ENCODE measurements around the gene MAP4K2.

Gene MAP4K2

DNA sequence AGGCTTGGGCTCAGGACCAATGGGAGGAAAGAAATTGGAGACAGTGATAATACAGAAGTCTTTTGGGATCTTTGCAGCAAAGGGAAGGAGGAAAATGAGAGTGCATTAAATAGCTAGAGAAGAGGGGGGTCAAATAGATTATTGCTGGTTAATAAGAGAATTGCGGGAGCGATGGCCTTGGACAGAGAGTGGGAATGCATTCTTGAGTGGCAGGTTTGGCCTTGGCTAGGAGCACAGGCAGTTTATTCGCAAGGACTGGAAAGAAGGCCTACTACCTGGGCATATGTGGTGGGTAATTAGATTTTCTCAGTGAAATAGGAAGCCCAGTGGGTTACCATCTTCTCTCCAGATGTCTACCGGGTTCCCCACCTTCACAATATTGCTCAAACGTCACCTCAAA lies 10.8 kb upstream of the MAP4K2 start:
- no peak for DNase-seq (ENCODE audit: low read depth in 2 of 2)

DNA sequence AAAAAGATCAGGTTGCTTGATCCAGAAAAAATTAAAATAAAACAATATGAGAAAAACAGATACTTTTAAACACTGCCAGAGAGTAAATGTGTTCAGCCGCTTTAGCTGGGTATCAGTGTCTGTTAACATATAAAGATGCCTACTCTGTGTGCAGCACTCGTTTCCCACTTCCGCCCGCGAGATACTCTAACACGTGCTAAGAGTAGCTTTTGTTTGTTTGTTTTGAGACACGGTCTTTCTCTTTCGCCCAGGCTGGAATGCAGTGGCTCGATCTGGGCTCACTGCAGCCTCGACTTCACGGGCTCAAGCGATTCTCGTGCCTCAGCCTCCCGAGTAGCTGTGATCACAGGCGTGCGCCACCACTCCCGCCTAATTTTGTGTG lies 7.9 kb upstream of the MAP4K2 start:
- no peak for DNase-seq (ENCODE audit: low read depth in 2 of 2)

DNA sequence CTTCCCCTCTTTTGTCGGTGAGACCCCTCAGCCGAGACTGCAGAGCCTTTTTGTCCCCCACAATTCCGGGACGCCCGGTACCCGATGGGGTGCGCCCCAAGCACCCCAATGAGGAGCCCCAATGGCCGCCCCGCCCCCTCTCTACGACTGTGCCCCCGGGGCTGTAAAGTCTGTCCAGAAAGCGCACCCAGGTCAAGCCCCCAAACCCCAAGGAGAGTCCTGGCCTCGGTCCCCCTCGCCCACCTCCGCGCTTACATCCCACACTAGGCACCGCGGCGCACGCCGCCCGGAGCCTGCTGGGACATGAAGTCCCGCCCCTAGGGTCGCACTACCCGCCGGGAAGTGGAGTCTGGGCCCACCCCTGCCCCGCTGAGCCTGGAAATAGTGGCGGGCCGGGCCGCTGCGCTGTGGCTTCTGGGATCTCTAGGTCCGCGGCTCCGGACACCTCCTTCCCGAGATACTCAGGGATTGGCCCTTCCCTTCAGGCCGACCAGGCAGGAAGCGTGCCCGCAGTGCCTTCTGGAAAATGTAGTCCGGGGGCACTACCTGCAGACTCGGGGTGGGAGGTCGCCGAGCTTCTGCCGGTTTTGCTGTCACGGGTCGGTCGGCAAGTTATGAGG lies 7.4 kb upstream of the MAP4K2 start, which contains the start of gene MEN1:
MEN1 (minus strand) TSS at position 281 of the 620 bp plus-strand sequence. CDS start 442 bp downstream, outside the sequence.
- DNase-seq (ENCODE audit: low read depth in 2 of 2) = peak; percentile 83 to 84

DNA sequence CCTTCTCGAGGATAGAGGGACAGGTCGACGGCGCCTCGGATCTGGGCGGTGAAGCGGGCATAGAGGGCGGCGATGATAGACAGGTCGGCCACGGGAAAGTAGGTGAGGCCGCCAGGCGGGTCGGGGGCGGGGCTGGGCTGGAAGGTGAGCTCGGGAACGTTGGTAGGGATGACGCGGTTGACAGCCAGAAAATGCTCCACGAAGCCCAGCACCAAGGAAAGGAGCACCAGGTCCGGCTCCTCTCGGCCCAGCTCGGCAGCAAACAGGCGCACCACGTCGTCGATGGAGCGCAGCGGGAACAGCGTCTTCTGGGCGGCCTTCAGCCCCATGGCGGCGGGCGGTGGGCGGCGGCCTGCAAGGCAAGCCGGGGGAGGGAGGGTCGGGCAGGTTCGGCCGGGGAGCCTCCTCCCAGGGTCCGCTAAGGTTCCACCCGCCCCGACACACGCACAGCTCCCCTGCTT lies 6.8 kb upstream of the MAP4K2 start:
- DNase-seq (ENCODE audit: low read depth in 2 of 2) = no peak

DNA sequence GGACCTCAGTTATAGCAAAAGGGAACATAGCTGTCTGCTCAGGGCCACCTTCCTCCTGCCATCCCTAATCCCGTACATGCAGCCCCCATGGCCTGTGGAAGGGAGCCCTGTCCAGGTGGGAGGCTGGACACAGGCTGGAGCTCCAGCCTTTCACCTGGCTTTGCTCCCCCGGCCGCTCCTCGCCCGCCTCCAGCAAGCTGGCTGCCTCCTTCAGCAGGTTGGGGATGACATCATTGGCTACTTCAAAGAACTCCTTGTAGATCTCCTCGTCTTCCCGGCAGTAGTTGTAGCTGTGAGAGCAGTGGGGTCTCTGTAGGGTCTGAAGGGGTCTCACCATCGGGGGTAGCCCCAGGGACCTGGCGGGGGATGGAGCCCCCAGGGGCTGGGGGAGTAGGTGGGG lies 2.5 kb upstream of the MAP4K2 start:
- no peak for DNase-seq (ENCODE audit: low read depth in 2 of 2)

DNA sequence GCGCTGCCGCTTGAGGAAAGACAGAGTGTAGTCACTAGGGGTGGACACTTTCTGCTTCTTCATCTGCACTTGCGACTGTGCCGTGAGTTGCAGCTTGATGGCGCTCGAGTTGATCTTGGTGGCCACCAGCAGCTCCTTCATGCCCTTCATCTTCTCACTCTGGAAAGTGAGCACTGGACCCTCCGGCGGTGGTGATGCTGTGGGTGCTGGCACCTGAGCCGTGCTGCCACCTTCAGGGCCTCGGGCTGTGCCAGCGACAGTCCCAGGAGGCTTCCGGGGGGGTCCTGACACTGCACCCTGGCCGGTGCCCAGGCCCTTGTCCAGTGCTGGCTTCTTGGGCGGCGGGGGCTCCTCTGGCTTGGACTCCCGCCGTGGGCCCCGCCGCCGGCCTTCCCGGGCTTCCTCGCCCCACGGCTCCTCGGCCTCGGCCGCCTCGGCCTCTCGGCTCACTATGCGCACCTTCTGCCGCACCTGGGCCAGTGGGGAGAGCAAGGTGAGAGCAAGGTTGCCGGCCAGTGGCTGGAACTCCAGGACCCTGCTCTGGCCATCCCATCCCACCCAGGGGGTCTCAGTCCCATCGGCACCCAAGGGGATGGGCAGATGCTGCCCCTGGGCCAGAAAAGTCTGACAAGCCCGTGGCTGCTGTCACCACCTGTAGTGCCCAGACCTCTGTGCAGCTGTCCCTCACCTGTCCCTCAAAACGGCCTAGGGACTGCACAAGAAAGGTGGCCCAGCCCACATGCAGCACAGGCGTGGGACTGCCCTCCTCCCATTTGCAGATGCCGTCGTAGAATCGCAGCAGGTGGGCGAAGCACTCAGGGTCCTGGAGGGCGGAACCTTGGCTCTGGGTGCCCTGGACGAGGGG lies 1.6 kb upstream of the MAP4K2 start:
- DNase-seq (ENCODE audit: low read depth in 2 of 2) = no peak

DNA sequence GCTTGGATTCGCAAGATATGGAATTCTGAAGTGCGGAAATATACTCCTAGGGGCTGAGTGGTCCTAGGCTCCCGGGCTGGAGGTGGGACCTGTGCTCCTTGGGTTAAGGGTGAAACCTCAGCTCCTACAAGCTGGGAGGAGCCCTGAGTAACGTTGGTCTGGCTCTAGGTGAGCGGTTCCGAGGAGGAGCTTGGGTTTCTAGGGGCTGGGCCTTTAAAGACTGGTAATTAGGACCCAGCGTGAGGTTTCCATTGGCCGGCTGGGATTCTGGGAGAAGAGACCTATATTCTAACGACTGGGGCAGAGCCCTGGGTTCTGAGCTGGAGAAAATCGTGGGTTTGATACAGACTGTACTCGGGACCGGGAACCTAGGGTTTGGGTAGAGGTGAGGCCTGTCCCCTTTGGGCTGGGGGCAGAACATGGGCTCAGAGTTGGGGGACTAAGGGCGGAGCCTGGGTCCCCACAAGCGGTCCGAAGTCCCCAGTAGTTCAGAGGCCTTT lies 882 bp upstream of the MAP4K2 start:
- no peak for DNase-seq (ENCODE audit: low read depth in 2 of 2)

DNA sequence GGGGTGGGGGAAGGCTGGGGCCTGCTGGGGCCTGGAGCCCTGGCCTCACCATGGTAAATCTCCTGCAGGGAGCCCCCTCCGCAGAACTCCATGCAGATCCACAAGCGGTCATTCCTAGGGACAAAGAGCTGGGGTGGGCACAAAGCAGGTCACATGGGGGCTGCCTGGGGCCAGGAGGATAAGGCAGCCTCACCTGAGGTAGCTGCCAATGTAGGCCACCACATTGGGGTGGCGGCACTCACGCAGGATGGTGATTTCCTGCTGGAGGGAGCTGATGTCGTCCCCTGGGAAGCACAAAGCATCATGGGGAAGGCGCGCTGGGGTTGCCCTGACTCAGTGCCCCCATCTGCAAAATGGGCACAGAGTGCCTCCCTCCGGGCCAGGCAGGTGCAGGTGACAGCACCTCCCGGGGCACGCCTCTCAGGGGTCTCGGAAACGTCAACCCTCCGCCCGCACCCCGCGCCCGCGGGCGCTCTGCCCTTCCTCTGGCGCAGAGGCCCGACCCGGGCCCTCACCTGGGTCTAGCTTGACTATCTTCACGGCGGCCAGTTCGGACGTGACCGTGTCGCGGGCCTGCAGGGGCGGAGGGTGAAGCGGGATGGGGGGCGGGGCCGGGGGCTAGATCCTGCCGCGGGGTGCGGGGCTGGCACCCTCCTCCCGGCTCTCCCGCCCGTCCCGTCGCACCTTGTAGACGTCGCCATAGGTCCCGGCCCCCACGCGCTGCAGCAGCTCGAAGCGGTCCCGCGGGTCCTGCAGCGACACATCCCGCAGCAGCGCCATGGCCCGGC lies 450 bp downstream of the MAP4K2 start:
- no peak for DNase-seq (ENCODE audit: low read depth in 2 of 2)

DNA sequence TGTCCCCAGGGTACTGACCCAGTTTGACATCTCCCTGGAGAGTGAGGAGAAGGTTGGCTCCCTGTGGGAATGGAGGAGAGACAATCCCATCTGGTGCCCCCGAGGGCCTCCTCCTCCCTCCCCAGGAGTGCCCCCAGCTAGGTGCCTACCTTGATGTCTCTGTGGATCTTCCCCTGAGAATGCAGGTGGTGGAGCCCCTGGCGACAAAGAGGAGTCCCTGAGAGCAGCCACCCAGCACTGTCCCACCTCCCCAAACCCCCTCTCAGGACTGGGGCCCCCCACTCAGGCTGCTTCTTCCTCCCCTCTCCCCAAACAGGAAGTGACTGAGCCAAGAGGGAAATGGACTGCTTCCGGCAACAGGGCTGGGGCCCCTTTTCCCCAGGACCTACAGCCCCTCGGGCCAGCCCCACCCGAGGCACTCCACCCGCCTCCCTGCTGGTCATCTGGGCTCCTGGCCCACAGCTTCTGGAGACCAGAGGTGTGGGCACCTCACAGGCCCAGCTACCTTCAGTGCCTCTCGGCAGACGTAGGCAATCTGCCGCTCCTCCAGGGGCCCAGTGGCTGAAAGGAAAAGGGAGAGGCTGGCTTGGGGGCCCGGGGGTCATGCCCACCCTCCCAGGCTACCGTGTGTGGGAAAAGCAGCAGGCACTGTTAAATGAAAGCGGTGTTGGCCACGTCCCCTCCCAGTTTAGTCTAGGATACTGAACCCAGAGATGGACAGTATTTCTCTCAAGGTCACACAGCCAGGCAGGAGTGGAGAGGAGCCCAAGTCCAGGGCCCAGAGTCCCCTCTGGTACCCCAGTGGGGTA lies 1.2 kb downstream of the MAP4K2 start:
- no peak for DNase-seq (ENCODE audit: low read depth in 2 of 2)

DNA sequence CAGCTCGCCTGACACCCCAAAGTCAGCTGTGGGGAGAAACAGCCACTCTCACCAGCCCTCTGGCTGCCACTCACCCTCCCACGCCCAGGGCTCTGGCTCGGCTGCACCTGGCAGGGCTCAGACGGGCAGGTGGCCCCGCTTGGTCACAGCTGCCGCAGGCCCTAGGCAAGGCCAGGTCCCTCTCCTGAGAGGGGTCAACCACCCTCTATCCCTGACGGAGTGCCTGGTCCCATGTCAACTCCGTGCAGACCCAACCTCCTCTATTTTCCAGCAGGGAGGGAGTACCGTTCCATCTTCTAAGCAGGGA lies 1.9 kb downstream of the MAP4K2 start:
- no peak for DNase-seq (ENCODE audit: low read depth in 2 of 2)

DNA sequence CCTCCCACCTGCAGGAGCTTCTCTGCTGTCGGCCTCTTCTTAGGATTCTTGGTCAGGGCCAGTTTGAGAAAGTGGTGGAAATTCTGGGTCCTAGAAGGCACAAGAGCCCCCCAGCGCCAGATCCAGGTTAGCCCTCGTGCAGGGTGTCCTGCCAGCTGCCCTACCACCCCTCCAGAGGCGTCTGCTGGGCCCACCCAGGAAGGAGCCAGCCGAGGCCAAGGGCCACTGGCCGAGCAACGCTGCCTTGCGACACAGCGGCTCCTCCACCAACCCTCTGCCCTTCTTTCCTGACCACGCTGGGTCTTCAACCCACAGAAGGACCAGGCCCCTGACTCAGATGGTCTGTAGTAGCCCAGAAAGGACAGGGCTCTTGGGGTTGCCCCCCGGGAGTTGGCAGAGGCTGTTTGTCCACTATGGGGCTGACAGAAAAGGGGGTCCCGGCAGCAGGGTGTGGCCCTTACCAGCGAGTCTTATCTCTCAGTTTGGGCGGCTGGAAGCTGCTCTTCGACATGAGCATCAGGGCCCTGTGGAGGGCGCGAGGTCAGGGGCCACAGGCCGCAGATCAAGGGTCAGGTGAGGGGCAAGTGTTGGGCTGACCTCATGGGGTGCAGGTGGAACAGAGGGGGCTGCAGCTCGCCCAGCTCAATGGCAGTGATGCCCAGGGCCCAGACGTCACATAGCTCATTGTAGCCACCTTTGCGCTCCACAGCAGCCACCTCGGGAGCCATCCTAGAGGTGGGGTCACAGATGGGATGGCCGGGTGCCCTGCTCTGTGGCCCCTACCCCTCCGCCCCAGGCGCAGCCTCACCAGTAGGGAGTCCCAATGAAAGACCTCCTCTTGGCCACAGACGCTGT lies 2.5 kb downstream of the MAP4K2 start:
- DNase-seq (ENCODE audit: low read depth in 2 of 2) = no peak

DNA sequence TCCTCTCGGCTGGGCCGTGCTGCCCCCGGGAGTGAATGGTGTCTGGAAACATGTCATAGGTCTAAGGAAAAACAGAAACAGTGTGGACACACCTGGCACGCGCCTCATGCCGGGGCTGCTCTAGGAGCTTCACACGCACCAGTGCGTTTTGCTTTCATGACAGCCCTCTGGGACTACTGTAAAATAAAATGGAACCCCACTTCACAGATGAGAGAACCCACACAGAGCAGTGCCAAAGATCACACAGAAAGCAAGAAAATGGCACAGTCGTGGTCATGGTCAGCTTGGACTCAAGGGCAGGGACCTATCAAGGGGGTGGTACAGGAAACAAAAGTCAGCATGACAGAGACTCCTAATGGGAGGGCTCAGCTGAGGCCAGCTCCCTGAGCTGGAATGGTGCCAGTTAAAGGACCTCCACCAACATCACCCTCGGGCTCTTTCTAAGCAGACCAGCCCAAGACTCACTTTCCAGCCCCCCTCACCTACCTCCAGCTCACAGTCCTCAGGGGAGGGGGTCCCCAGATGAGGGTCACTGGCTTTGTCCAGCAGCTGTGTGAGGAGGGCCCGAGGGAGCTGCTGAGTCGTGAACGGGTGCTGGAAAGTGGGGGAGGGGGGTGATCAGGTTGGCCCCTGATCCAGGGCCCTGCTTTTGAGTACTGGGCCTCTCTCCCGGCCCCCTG lies 3.3 kb downstream of the MAP4K2 start:
- DNase-seq (ENCODE audit: low read depth in 2 of 2) = no peak

DNA sequence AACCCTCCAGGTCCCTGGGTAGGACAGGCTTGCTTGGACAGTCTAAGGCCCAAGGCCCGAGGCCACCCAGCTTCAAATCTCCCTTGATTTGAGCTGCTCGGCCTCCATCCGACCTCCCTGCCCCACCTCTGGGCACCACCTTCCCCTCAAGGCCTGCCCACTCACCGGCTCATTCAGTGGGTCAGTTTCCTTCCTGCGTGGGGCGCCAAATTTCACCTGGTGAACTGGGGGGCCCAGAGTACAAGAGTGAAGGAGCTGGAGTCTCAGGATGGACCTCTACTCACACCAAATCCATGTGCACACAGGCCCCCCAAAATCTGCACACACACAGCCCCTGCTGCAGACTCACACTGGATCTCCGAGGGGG lies 3.8 kb downstream of the MAP4K2 start:
- DNase-seq (ENCODE audit: low read depth in 2 of 2) = no peak

DNA sequence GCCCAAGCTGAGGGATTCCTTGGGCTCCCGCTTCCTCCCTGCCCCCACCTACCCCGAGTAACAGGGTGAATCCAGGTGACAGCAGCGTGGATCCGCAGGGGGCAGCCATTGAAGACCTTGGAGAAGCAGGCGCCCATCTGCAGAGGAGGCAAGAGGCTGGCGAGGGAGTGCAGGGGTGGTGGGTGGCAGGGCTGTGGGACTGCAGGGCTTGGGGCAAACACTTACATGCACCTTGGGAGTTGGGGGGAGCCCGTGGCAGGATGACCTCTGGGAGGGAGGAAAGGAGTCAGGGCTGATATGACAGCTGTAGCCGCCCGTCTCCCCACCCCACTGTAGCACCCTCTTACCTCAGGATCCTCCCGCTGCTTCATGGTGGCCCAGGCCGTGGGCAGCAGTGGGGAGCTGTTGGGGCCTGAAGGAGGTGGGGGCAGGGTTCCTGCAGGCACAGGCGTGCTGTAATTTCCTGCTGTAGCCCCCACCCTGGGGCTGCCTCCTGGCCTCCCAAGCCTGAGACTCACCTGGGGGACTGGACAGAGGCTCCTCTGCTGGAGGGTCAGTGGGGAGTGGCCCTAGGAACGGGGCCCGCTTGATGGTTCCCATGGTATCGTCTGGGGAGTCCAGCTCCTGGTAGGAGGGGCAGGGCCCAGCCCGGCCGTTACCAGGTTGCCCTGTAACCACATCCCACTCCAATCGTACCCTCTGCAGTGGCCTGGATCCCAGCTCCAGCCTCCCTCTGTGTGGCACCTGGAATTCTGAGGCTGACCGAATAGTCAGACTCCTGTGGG lies 6.1 kb downstream of the MAP4K2 start:
- no peak for DNase-seq (ENCODE audit: low read depth in 2 of 2)

DNA sequence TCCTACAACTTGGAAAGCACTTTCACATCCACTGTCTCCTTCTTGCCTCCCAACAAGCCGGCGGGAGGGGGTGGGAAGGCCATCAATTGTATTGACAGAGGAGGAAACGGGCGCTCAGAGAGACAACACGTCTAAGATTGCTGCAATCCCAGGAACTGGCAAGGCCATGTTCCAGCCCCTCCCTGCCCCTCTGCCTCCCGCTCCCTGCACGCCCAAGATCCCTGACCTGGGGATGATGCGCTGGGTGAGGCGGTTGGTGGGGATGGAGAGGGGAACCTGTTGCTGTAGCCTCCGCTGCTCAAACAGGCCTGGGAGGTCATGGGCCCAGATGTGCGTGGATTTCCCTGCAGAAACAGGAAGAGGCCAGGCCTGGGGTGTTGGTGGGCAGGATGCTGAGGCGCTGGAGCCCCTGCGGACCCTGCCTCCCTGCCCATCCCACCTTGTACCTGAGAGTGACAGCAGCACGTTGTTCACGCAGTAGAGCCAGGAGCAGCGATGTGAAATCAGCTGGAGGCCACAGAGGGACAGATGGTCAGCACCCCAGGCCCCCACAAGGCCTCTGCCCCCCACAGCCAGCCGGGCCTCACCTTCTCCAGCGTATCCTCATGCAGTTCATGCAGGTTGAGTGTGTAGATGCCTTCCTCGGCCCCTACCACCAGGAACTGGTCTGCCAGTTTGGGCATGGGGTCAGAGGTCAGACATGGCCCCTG lies 6.8 kb downstream of the MAP4K2 start:
- DNase-seq (ENCODE audit: low read depth in 2 of 2) = no peak

DNA sequence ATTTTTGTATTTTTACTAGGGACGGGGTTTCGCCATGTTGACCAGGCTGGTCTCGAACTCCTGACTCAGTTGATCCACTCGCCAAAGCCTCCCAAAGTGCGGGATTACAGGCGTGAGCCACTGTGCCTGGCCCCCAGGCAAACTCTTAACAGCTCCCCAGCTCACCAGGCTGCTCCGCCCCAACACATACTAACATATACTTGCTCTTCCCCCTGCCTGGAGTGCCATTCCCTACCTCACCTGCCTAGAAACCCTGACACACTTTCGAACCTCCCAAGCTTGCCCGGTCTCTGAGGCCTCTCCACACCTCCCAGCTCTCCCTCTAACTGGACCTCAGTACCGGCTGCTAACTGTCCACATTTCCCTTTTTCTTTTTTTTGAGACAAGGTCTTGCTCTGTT lies 8.5 kb downstream of the MAP4K2 start:
- no peak for DNase-seq (ENCODE audit: low read depth in 2 of 2)

DNA sequence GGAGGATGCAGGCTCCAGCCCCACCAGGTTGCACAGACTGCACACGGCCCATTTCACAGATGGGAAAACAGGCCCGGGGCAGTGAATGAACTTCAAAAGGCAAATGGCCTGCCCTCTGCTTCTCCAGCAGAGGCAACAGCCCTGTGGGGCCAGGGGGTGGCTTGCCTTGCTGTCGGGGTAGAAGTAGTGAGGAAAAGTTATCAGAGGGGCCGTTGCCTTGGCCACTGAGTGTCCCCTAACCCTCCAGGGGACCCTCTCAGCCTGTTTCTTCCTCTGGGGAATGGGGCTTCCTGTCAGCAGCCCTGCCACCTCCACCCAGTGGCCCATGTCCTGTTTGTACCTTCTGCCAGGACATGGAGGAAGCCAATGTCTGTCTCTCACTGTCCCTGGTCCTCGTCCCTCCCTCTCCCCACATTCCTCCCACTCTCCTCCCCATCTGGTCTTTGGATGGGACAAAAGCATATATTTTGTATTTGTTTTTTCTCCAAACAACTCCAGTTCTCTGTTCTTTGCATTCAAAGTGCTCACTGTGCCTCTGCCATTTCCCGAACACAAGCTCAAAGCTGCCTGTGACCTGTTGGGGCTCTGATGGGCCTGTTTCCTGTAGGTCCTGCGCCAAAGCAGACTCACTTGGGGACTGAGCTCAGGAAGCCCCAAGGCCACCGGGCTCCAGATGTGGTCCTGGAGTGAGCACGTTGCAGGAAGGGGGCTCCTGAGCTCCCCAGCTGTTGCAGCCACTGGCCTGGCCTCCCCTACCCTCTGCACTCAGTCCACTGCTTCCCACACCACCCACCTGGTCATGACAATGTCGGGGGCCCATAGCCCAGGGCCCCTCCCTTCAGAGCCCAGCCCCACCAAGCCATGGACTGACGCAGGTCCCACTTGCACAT lies 9.5 kb downstream of the MAP4K2 start:
- no peak for DNase-seq (ENCODE audit: low read depth in 2 of 2)

DNA sequence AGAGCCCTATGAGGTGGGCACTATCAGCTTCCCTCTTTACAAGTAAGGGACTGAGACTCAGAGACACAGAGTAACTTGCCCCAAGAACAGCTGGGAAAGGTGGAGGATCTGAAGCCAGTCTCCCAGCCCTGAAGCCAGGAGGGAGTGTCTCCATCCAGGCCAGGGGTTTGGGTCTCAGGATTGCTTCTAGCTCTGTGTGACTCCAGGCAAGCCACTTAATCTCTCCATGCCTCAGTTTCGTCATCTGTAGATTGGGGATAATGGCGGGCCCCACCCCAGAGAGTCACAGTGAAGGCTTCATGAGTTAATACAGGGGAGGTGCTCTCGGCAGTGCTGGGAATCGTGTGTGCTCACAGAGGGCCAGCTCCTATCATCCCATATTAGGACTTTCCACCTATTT lies 10.5 kb downstream of the MAP4K2 start:
- DNase-seq (ENCODE audit: low read depth in 2 of 2) = no peak

Measured in fibroblast of skin of left biceps (primary cell).